GM21515 (cell line): ENCODE data around the gene CELF1.
"Not testable (repeated sequence)": the region's sequence is repeated elsewhere in the genome, so short reads cannot be mapped to it uniquely, and the experiment has no call there.

Experiments
- ATAC-seq: cut with Tn5 transposase; IDR thresholded peaks from one replicate; pipeline ENCODE4 v1.9.1; 2021; ENCODE audit not compliant: unreplicated experiment

CELF1 gene

GRCh38 chr11:47541070-47541469 lies 11.9 kb downstream of the CELF1 start:
- ATAC-seq: no peak

GRCh38 chr11:47539681-47540039 lies 13.3 kb downstream of the CELF1 start:
- ATAC-seq: no peak

GRCh38 chr11:47538741-47539565 lies 14.0 kb downstream of the CELF1 start:
- no peak for ATAC-seq

DNA sequence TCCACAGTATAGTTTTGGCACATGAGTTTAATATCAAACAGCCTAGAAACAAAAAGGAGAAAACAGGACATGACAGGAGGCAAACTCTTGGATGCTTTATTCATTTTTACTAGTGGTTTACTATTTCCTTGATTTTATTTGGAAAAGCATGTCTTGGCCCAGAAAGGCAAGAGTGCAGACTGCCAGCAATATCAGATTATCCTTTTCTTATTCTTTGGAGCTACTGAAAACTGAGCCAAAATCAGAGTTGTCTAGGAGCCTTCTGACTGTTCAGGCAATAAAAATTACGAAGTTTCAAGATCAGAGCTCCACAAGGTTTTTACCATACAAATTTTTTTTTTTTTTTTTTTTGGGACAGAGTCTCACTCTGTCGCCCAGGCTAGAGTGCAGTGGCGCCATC lies 16.0 kb downstream of the CELF1 start:
- no peak for ATAC-seq

GRCh38 chr11:47534704-47535251 lies 18.2 kb downstream of the CELF1 start:
- no peak for ATAC-seq

DNA sequence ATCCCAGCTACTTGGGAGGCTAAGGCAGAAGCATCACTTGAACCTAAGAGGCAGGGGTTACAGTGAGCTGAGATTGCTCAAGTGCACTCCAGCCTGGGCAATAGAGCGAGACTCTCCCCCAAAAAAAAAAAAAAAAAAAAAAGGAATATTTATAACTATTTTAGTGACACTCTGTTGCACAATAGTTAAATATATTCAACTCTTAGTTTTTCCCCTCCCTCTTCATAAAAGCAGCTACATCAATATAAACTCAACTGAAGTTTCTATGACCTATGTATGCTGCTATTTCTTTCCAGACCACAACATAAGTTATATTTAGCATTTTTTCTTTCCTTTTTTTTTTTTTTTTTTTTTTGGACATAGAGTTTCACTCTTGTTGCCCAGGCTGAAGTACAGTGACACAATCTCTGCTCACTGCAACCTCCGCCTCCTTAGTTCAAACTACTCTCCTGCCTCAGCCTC lies 19.2 kb downstream of the CELF1 start:
- ATAC-seq: no peak

- ATAC-seq: no peak
Observed at GRCh38 chr11:47532597-47533213, 20.2 kb downstream of the CELF1 start.

DNA sequence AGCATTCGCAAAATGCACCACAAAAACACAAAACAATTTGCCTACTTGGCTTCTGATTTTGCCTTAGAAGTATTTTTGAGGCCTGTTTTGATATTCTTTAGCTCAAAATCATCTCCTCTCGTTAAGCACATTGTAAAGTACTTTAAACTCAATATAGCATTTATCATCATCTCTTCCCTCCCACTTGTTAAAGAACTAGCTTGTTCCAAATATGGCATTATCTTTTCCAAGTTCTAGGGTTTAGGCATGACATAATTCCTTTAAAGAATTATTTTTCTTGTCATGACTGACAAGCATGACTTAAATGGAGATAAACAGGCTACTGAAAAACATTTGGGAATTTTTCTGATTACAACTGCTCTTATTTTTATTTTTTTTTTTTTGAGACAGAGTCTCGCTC lies 21.3 kb downstream of the CELF1 start:
- no peak for ATAC-seq

DNA sequence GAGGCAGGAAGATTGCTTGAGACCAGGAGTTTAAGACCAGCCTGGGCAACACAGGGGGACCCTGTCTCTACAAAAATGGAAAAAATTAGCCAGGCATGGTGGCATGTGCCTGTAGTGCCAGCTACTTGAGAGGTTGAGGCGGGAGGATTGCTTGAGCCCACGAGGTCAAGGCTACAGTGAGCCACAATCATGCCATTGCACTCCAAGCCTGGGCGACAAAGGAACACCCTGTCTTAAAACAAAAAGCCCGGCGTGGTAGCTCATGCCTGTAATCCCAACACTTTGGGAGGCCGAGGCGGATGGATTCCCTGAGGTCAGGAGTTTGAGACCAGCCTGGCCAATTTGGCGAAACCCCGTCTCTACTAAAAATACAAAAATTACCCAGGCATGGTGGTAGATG lies 22.2 kb downstream of the CELF1 start:
- ATAC-seq: not testable (repeated sequence)

- no peak for ATAC-seq
Observed at GRCh38 chr11:47529951-47530350, 23.0 kb downstream of the CELF1 start.

DNA sequence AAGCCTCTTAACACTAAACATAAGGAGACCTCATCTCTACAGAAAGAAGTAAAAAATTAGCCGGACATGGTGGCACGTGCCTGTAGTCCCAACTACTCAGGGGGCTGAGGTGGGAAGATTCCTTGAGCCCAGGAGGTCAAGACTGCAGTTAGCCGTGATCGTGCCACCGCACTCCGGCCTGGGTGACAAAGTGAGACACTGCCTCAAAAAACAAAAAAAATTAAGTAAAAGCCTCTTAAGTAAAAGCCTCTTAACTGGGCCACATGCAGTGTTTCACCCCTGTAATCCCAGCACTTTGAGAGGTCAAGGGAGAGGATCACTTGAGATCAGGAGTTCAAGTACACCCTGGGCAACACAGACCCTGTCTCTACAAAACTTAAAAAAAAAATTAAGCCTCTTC lies 25.7 kb downstream of the CELF1 start:
- no peak for ATAC-seq

DNA sequence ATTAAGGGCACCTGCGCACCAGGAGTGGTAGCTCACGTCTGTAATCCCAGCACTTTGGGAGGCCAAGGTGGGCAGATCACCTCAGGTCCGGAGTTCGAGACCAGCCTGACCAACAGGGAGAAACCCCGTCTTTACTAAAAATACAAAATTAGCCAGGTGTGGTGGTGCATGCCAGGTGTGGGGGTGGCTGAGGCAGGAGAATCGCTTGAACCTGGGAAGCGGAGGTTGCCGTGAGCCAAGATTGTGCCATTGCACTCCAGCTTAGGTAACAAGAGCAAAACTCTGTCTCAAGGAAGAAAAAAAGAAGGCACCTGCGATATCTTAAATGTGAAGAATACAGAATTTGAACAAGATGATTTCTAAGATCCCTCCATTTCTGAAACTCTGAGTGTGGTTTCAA lies 26.9 kb downstream of the CELF1 start:
- not testable (repeated sequence) for ATAC-seq

- ATAC-seq: no peak
Observed at GRCh38 chr11:47524291-47524874, 28.5 kb downstream of the CELF1 start.

DNA sequence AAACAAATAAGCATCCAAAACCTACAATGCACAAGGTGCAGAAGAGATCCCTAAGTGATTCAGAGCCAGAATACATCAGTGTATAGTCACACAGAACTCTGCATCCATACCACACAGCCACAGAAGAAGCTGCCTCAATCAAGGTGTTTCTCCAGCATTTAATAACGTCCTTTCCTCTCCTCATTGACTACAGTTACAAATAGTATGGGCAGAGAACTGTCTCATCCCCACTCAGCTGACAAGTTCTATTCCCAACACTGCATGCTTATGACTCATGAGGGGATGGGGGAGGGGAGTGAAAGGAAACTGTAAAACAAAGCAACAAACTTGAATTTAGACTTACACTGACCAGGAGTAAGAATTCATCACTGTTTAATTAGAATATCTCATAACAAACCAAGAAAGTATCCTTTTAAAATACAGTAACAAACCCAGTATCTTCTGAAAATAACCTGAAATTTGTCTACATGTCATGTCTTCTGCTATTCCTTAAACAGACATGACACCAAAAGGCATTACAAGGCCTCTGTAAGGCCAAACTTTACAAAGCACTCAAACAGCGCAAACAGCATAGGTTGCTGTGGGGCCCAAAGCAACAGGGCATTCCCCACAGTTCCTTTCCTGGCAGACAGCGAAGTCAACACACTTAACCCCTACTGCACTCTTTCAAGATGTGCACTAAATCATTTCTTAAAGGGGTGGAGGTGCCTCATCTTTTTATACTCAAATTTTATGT lies 29.3 kb downstream of the CELF1 start:
- ATAC-seq: no peak

- no peak for ATAC-seq
Observed at GRCh38 chr11:47518212-47518964, 34.5 kb downstream of the CELF1 start.

GRCh38 chr11:47516984-47517853 lies 35.7 kb downstream of the CELF1 start:
- ATAC-seq: no peak

DNA sequence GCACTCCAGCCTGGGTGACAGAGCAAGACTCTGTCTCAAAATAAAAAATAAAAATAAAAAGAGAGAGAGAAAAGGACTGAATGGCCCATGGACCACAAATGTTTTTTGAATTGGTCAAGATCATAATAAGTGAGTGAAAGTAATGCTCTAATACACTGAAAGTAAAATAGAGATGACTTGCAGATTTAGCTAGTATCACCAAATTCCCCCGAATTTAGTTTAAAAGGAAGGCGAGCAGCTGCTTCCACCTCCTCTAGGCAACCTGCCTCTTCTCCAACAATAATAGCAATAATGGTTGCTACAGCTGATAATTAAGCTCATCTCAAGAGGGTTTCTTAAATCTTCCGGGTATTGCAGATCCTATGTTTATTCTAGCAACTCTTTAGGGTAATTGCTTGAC lies 36.8 kb downstream of the CELF1 start:
- no peak for ATAC-seq

DNA sequence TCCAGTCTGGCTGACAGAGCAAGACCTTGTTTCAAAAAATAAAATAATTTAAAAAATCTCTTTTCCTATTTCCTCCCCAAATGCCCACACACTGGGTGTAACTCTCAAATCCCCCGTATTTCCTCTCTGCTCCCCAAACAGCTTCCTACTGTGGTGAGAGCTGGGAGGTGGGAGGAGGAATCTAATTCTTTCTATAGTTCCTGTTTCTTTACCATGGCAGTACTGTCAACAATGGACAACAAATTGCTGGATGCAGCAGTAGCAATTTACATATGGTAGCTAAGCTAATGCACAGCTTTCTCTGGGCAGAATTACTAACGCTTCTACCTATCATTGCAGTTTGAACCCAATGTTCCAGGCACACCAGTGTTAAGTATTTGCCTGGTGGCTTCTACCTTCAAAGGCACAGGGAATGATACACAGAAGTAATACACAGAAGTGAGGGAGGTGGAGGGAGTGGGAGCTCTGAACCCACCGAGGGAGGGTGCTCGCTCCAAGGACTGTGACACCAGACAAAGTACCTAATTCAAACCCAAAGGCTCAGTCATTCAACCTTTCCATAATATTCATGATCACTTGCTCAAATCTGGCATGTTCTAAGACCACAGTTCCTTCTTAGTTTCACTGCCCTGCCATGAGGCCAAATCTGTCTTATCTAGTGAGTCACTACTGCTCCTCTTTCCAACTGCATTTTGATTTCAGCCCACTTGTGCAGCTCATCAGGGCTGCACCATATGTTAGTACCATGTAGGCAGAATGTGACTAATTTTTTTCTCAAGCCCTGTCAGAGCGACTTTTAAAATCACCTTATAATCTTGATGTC lies 37.9 kb downstream of the CELF1 start:
- no peak for ATAC-seq

GRCh38 chr11:47512701-47513100 lies 40.2 kb downstream of the CELF1 start:
- no peak for ATAC-seq
